Osteocyte (in vitro differentiated cells): ENCODE data around the gene USP36. TPM values are rescaled to one million over a fixed set of nuclear protein-coding genes. Genes with fewer than 3 reads are reported as not detected.
"Not testable (repeated sequence)": the region's sequence is repeated elsewhere in the genome, so short reads cannot be mapped to it uniquely, and the experiment has no call there.

Source experiments
- DNase-seq: peaks from one replicate; pipeline ENCODE4 v3.0.0; 2021; ENCODE audit warnings: mixed read lengths; ENCODE audit not compliant: unreplicated experiment; ENCODE audit errors: extremely low spot score
- H3K27ac Mint-ChIP-seq: one replicate; pipeline ENCODE4 v1.8.0; 2021; ENCODE audit warnings: mild to moderate bottlenecking, mixed read lengths; ENCODE audit not compliant: unreplicated experiment
- H3K27me3 Mint-ChIP-seq: one replicate; pipeline ENCODE4 v1.8.0; 2021; ENCODE audit warnings: mixed read lengths; ENCODE audit not compliant: unreplicated experiment
- H3K36me3 Mint-ChIP-seq: one replicate; pipeline ENCODE4 v1.8.0; 2021; ENCODE audit warnings: mixed read lengths; ENCODE audit not compliant: unreplicated experiment
- H3K4me1 Mint-ChIP-seq: one replicate; pipeline ENCODE4 v1.8.0; 2021; ENCODE audit warnings: mixed read lengths; ENCODE audit not compliant: unreplicated experiment
- H3K4me3 Mint-ChIP-seq: one replicate; pipeline ENCODE4 v1.8.0; 2021; ENCODE audit warnings: mild to moderate bottlenecking, moderate library complexity, mixed read lengths; ENCODE audit not compliant: unreplicated experiment
- H3K9me3 Mint-ChIP-seq: one replicate; pipeline ENCODE4 v1.8.0; 2021; ENCODE audit warnings: mixed read lengths; ENCODE audit not compliant: unreplicated experiment
- CTCF ChIP-seq: fragments of 200-600 bp; sonication (generic); IDR thresholded peaks from 2 replicates; pipeline ENCODE4 v1.5.0; 2021; ENCODE audit warnings: antibody characterized with exemption, mild to moderate bottlenecking, moderate library complexity
- total RNA-seq: library from RNA; stranded (reverse); gene quantifications from 2 replicates; pipeline ENCODE4 v1.2.1, GENCODE V29; 2021

USP36 gene
- total RNA-seq, 1 donor from 2014 or later: 56.2 TPM

GRCh38 chr17:78759203-78759968 lies 81.2 kb downstream of the USP36 start:
- no peak for TF ChIP-seq CTCF
- H3K27me3 Mint-ChIP-seq: no peaks in the 10 kb centered on the region
- peaks cover 46% of the 10 kb centered on the region for H3K4me1 Mint-ChIP-seq
- H3K9me3 Mint-ChIP-seq: no peaks in the 10 kb centered on the region
- no peak overlapping the region for H3K4me3 Mint-ChIP-seq
- H3K36me3 Mint-ChIP-seq: no peaks in the 10 kb centered on the region
- peak overlapping the region; percentile 53 for H3K27ac Mint-ChIP-seq
- no peak for DNase-seq

GRCh38 chr17:78753316-78754250 lies 87.0 kb downstream of the USP36 start:
- peaks cover 29% of the 10 kb centered on the region for H3K4me1 Mint-ChIP-seq
- no peaks in the 10 kb centered on the region for H3K27me3 Mint-ChIP-seq
- no peaks in the 10 kb centered on the region for H3K9me3 Mint-ChIP-seq
- H3K27ac Mint-ChIP-seq: no peak overlapping the region
- TF ChIP-seq CTCF: no peak
- no peaks in the 10 kb centered on the region for H3K36me3 Mint-ChIP-seq
- DNase-seq: no peak
- no peak overlapping the region for H3K4me3 Mint-ChIP-seq

DNA sequence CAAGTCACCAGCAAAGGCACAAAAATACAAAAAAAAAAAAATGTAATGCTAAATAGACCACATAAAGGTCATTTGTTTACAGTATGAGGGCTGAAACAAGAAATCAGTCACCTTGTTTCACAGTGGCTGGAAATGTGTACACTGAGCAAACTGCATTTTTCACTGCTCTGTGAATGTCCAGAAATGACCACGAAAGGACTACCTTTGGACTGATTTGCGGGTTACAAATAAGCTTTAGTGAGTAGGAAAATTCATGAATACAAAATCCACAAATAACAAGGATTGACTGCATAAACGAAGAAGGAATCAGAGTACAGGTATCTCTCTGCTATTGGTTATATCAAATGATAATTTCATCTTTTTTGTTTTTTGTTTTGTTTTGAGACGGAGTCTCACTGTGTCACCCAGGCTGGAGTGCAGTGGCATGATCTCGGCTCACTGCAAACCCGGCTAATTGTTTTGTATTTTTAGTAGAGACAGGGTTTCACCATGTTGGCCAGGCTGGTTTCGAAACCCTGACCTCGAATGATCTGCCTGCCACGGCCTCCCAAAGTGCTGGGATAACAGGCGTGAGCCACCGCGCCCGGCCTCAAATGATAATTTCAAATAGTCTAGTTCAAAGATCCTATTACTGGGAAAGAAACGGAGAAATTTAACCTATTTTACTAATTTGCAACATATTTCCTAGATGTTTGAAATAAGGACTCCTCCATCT lies 89.0 kb downstream of the USP36 start:
- no peaks in the 10 kb centered on the region for H3K27me3 Mint-ChIP-seq

GRCh38 chr17:78751000-78751399 lies 89.6 kb downstream of the USP36 start:
- DNase-seq, H3K27me3 Mint-ChIP-seq, H3K4me3 Mint-ChIP-seq, H3K36me3 Mint-ChIP-seq, H3K9me3 Mint-ChIP-seq: not testable (repeated sequence)
- Mint-ChIP-seq H3K27ac (peak overlapping the region; percentile 62), H3K4me1 (peaks cover 43% of the 10 kb centered on the region)

More for the DNA sequence above, 89.0 kb downstream of the USP36 start:
- no peak for TF ChIP-seq CTCF
- H3K27ac Mint-ChIP-seq: no peak overlapping the region
- H3K4me1 Mint-ChIP-seq: peaks cover 39% of the 10 kb centered on the region
- DNase-seq: no peak
- no peak overlapping the region for H3K4me3 Mint-ChIP-seq
- H3K9me3 Mint-ChIP-seq: no peaks in the 10 kb centered on the region
- no peaks in the 10 kb centered on the region for H3K36me3 Mint-ChIP-seq

GRCh38 chr17:78748730-78749317 lies 91.8 kb downstream of the USP36 start:
- Mint-ChIP-seq H3K4me3 (no peak overlapping the region), H3K4me1 (peaks cover 53% of the 10 kb centered on the region), H3K36me3 (peaks cover 4% of the 10 kb centered on the region), H3K27me3 (no peaks in the 10 kb centered on the region), H3K27ac (peak overlapping the region; percentile 59), H3K9me3 (no peaks in the 10 kb centered on the region)
- no peak for DNase-seq
- TF ChIP-seq CTCF: no peak
